GM10847 (cell line): ENCODE results near the gene PYCARD.

Source experiments
- POLR2A ChIP-seq: IDR thresholded peaks from 2 replicates; pipeline ENCODE4 v1.6.1; 2011; ENCODE audit not compliant: insufficient read length; ENCODE audit errors: extremely low read depth

Gene PYCARD

GRCh38 chr16:31198207-31198882 is 4.2 kb downstream of the PYCARD start:
- no peak for TF ChIP-seq POLR2A

DNA sequence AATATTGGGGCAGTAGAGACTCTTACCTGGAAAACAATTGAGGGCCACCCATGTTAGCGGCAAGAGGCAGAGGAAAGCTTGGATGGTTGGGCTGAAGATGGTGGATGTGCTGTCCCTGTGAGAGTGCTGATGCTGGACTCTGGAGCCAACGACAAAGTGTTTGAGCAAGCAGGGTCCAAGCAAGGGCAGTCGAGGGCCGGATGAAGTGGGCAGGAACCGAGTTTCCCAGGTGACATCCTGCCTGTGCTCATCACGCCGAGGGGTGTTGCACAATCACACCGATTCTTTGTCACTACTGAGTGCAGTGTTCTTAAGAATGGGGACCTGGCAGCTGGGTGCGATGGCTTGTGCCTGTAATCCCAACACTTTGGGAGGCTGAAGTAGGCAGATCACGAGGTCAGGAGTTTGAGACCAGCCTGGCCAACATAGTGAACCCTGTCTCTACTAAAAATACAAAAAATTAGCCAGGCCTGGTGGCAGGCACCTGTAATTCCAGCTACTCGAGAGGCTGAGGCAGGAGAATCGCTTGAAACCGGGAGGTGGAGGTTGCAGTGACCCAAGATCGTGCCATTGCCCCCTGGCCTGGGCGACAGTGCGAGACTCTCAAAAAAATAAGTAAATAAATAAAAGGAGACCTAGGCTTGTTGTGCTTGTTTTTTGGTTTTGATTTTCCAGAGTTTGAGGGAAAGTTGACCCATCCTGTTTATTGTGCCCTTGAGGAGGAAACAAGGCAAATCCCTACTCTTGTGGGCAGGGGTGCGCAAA is 6.1 kb downstream of the PYCARD start:
- TF ChIP-seq POLR2A, result no peak

DNA sequence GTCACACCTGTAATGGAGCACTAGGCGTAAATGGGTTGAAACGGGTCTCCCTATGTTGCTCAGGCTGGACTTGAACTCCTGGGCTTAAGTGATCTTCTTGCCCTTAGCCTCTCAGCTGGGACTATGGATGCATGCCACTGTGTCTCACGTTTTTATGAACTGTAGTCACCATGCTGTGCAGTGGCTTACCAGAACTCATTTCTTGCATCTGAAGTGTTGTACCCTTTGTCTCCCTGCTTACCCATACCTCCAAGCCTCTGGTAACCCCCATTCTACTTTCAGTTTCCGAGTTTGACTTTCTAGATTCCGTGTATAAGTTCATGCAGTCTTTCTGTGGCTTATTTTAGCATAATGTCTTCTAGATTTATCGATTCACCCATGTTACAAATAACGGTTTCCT is 7.7 kb downstream of the PYCARD start:
- no peak for TF ChIP-seq POLR2A

DNA sequence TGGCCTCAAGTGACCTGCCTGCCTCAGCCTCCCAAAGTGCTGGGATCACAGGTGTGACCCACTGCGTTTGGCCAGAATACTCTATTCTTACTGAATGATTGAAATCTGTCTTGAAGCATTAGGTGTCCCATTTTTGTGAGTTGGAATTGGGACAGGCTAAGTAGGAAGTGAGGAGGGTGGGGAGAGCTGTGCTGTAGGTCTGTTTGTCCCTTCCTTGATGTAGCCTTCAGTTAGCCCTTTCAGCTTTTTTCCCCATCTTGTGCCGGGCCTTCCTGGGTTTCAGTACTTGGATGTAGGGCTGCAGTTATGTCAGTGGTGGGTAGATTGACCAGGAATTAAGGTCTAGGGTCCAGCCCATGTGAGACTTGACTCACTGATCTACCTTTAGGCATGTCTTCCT is 8.7 kb downstream of the PYCARD start:
- TF ChIP-seq POLR2A, result no peak

- no peak for TF ChIP-seq POLR2A
Observed at GRCh38 chr16:31192856-31193642, 9.5 kb downstream of the PYCARD start.

- TF ChIP-seq POLR2A, result no peak
Observed at GRCh38 chr16:31191697-31192428, 10.7 kb downstream of the PYCARD start.

DNA sequence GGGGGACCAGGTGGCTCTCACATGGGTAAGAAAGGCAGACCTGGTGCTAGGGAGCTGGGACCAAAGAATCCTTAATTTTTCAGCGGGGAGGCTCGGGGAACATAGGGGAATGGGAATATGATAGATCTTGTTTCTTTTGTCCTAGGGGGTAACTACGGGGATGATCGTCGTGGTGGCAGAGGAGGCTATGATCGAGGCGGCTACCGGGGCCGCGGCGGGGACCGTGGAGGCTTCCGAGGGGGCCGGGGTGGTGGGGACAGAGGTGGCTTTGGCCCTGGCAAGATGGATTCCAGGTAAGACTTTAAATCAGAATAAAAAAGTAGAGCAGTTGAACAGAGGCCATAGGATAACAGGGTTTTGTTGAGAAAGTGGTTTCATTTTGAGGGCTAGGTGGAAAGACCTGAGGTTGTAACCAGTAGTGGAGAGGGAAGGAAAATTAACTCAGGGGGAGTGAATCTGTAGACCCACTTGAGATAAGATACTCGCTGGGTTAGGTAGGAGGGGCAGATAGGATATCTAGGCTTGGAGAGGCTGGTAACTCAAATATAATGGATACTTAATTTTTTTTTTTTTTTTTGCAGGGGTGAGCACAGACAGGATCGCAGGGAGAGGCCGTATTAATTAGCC is 11.6 kb downstream of the PYCARD start:
- TF ChIP-seq POLR2A, result no peak

GRCh38 chr16:31190061-31190460 is 12.5 kb downstream of the PYCARD start:
- TF ChIP-seq POLR2A, result no peak

DNA sequence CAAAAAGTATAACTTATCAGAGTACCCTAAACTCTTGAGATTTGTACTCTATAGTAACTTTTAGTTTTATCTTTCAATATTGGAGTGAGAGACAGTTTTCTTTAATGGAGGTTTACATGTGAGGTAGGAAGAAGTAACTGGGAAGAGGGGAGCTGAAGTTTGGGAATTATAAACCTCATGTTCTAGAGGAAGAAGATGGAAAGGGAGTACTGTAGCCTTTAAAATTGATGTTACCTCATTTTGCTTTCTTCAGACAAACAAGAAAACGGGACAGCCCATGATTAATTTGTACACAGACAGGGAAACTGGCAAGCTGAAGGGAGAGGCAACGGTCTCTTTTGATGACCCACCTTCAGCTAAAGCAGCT is 13.2 kb downstream of the PYCARD start:
- TF ChIP-seq POLR2A, result no peak

DNA sequence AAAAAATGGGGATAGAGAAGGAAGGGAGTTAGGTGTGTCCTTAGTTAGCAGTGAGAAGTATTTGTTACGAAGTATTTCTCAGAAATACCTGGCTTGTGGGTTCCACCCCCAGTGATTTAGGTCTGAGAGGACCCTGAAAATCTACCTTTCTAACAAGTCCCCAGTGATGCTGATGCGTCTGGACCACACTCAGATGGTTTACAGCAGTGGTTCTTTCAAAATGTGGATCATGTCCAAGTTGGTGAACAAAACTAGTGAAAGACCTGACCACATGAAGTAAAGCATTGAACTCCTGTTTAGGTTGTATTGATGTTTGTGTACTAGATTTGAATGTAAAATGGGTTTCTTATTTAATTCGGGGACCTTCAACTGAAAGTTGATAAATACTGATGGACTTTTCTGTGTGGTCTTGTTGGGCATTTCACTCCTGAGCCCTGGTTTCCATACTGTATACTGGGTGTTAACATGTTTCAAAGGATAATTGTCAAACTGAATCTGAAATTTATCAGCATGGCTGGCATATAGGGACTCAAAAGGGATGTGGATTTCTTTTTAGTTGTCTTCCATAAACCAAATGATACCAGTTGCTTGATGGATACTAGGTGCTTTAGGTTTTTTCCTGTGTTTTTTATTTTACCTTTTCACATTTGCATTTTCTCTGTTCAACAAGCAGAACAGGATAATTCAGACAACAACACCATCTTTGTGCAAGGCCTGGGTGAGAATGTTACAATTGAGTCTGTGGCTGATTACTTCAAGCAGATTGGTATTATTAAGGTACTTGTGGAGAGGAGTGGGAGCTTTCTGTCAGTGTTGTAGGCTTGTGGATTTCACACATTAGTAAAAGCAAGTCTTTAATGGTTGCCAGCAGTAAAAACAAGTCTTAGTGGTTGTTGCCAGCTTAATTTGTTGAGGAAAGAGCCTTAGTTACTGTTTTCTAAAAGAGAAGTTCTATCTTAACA is 13.8 kb downstream of the PYCARD start:
- no peak for TF ChIP-seq POLR2A

DNA sequence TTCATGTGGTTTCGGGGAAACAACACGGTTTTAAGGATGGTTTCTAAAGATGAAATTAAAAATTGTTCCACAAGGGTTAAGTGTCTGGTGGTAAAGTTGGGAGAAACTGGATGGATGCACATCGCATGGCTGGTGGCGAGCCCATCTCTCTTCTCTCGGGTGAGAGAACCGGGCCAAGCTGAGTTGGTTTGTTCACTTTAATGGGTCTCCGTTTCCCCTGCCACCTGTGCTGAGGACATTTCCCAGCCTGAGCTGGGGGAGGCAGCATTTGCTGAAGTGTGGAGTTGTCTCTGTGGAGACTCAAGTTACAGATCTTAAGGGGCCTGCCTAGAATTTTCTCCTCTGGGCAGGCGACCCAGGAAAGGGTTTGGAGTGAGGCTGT is 14.8 kb downstream of the PYCARD start:
- no peak for TF ChIP-seq POLR2A

DNA sequence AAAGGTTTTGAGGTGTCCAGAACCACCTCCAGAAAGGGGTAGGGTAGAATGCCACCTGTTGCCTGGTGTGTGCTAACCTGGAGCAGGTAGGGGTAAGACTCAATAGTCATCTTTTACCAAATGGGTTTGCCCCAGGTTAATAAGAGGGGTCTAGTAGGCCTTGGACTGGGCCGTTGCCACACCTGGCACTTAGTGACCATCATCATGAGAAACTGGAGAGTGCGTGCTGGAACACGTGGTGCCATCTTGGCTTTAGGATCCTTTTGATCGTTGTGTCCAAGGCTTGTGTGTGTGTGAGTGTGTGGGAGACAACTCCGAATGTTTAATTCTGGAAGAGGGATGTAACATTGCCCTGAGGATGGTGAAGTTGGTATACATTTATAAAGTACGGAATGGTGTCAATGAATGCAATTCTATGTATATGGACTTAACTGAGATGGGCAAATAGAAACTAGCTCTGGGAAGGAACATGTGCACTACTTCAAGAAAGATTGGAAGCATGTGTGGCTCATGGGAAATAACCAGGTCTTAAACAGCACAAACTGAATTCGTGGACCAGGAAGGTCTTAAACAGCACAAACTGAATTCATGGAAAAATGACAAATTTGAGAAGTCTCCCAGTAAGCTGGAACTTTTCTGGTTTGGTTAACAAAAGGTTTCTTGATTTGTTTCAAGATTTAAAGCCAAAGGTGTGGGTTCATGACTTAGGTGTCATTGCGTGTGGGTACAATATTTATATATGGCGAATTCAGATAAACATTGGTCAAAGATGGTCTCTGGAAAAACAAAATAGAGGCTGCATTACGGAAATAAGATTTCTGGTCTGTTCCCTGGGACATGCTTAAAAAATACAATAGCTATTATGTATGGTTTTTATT is 15.4 kb downstream of the PYCARD start:
- no peak for TF ChIP-seq POLR2A

- TF ChIP-seq POLR2A, result no peak
Observed at GRCh38 chr16:31186176-31186575, 16.4 kb downstream of the PYCARD start.
